HCT116 (cell line): ENCODE results near the gene TMCC1. TPM values are rescaled to one million over a fixed set of nuclear protein-coding genes. Genes with fewer than 3 reads are reported as not detected.
"Not testable (repeated sequence)": the region's sequence is repeated elsewhere in the genome, so short reads cannot be mapped to it uniquely, and the experiment has no call there.

Experiments used
- ATAC-seq: fragments of 200-7000 bp; cut with Tn5 transposase; 2 replicates; pipeline ENCODE4 v1.9.1; 2020; ENCODE audit warnings: mild to moderate bottlenecking, moderate library complexity
- BruUV-seq: library from RNA; stranded (reverse); fragments of 400-500 nt; replicated peaks from 2 replicates; lab custom pipeline; 2021; lab: Mats Ljungman, UMichigan
- CTCF ChIA-PET: fragments of 300-600 bp; sonication (Branson Sonifier 250); formaldehyde crosslinking; loops from one replicate; lab custom pipeline; 2021; ENCODE audit warnings: antibody characterized with exemption; lab: Charles Lee
- POLR2A ChIA-PET: fragments of 300-600, 350-600 bp; sonication (Branson Sonifier 250); formaldehyde crosslinking; loops from one replicate; lab custom pipeline; 2021; ENCODE audit warnings: antibody characterized with exemption; lab: Charles Lee
- RAD21 ChIA-PET, 2 experiments: fragments of 300-600 bp; sonication (Branson Sonifier 250); formaldehyde crosslinking; loops; one replicate each; lab custom pipeline; 2023; ENCODE audit warnings: low total read pairs in 2 of 2; ENCODE audit not compliant: uncharacterized antibody in 2 of 2, unreplicated experiment in 2 of 2, low non-redundant PET in 1 of 2; lab: Charles Lee
- DNase-seq: peaks from one replicate; pipeline ENCODE4 v3.0.0-alpha.2; 2010; ENCODE audit warnings: low read depth, low spot score
- H2AFZ ChIP-seq: fragments of 200-600 bp; shearing (Covaris generic), sonication (generic); 2 replicates; pipeline ENCODE4 v1.6.1; 2017; ENCODE audit warnings: low read depth, mixed run types, mixed read lengths, antibody characterized with exemption, low read length; ENCODE audit not compliant: poor library complexity, severe bottlenecking
- H3K27ac ChIP-seq: 2 replicates; pipeline ENCODE4 v1.5.1; 2012; ENCODE audit warnings: low read depth, low read length
- H3K27me3 ChIP-seq: fragments of 200-600 bp; sonication (generic); 2 replicates; pipeline ENCODE4 v1.6.1; 2016; ENCODE audit warnings: mixed run types, low read length, mixed read lengths; ENCODE audit not compliant: insufficient read depth
- H3K36me3 ChIP-seq, 2 experiments: fragments of 200-500 bp in 1 of 2; fragments of 200-600 bp in 1 of 2; sonication (Bioruptor generic) in 1 of 2; sonication (generic) in 1 of 2; 2 replicates each; pipeline versions ENCODE4 v1.5.1 to v1.6.1; 2014 to 2016; ENCODE audit warnings: low read length in 2 of 2, inconsistent platforms in 1 of 2, mixed read lengths in 1 of 2, mixed run types in 1 of 2; ENCODE audit not compliant: insufficient read depth in 2 of 2, control insufficient read depth in 1 of 2
- H3K4me1 ChIP-seq, 2 experiments: fragments of 200-600 bp in 1 of 2; sonication (generic) in 1 of 2; 2 replicates each; pipeline versions ENCODE4 v1.5.1 to v1.6.1; 2012 to 2017; ENCODE audit warnings: low read length in 2 of 2, inconsistent platforms in 1 of 2, mild to moderate bottlenecking in 1 of 2, mixed read lengths in 1 of 2, mixed run types in 1 of 2, moderate library complexity in 1 of 2; ENCODE audit not compliant: insufficient read depth in 2 of 2, control insufficient read depth in 1 of 2
- H3K4me2 ChIP-seq: fragments of 200-600 bp; sonication (generic); 2 replicates; pipeline ENCODE4 v1.6.1; 2017; ENCODE audit warnings: mixed run types, low read length, mixed read lengths
- H3K4me3 ChIP-seq, 2 experiments: fragments of 200-600 bp in 1 of 2; sonication (generic) in 1 of 2; replicated peaks in 1 of 2; 2 replicates each; pipeline ENCODE4 v1.5.1; 2011 to 2016; ENCODE audit warnings: low read length in 2 of 2, control low read depth in 1 of 2, low read depth in 1 of 2, mild to moderate bottlenecking in 1 of 2, mixed read lengths in 1 of 2, mixed run types in 1 of 2
- H3K79me2 ChIP-seq: fragments of 200-600 bp; sonication (generic); 2 replicates; pipeline ENCODE4 v1.6.1; 2017; ENCODE audit warnings: mild to moderate bottlenecking, mixed run types, low read length, moderate library complexity, mixed read lengths; ENCODE audit not compliant: insufficient read depth
- H3K9ac ChIP-seq: fragments of 200-600 bp; sonication (generic); 2 replicates; pipeline ENCODE4 v1.6.1; 2016; ENCODE audit warnings: low read length, mixed read lengths
- H3K9me2 ChIP-seq: fragments of 200-600 bp; sonication (generic), shearing (Covaris generic); 2 replicates; pipeline ENCODE4 v1.6.1; 2017; ENCODE audit warnings: mixed run types, mild to moderate bottlenecking, moderate library complexity; ENCODE audit not compliant: insufficient read depth
- H3K9me3 ChIP-seq, 2 experiments: fragments of 200-500 bp in 1 of 2; fragments of 200-600 bp in 1 of 2; sonication (Bioruptor generic) in 1 of 2; sonication (generic) in 1 of 2; 2 replicates each; pipeline ENCODE4 v1.6.1; 2014 to 2017; ENCODE audit warnings: low read length in 2 of 2, mixed read lengths in 2 of 2, inconsistent platforms in 1 of 2, low read depth in 1 of 2, mild to moderate bottlenecking in 1 of 2, mixed run types in 1 of 2, moderate library complexity in 1 of 2; ENCODE audit not compliant: control insufficient read depth in 1 of 2, insufficient read depth in 1 of 2
- H4K20me1 ChIP-seq: fragments of 200-600 bp; sonication (generic), shearing (Covaris generic); 2 replicates; pipeline ENCODE4 v1.6.1; 2017; ENCODE audit warnings: mixed run types, mild to moderate bottlenecking, moderate library complexity; ENCODE audit not compliant: insufficient read depth
- ATF3 ChIP-seq: IDR thresholded peaks from 2 replicates; pipeline ENCODE4 v1.6.1; 2012
- CBX3 ChIP-seq: IDR thresholded peaks from 2 replicates; pipeline ENCODE4 v1.6.1; 2012; ENCODE audit warnings: low read depth
- EZH2 ChIP-seq: fragments of 200-600 bp; sonication (generic); IDR thresholded peaks from 2 replicates; pipeline ENCODE4 v1.6.1; 2017; ENCODE audit warnings: antibody characterized with exemption, mixed run types
- FOSL1 ChIP-seq: IDR thresholded peaks from 2 replicates; pipeline ENCODE4 v1.6.1; 2012; ENCODE audit warnings: low read depth
- JUND ChIP-seq: IDR thresholded peaks from 2 replicates; pipeline ENCODE4 v1.6.1; 2012
- POLR2A ChIP-seq: IDR thresholded peaks from 2 replicates; pipeline ENCODE4 v1.7.0; 2011; ENCODE audit warnings: borderline replicate concordance; ENCODE audit not compliant: insufficient read depth, insufficient read length; ENCODE audit errors: extremely low read depth
- POLR2AphosphoS5 ChIP-seq: IDR thresholded peaks from 2 replicates; pipeline ENCODE4 v1.6.1; 2011; ENCODE audit warnings: mild to moderate bottlenecking, low read depth, low read length, moderate library complexity
- RAD21 ChIP-seq: IDR thresholded peaks from 2 replicates; pipeline ENCODE4 v1.6.1; 2012; ENCODE audit warnings: low read depth, mild to moderate bottlenecking
- SRF ChIP-seq: IDR thresholded peaks from 2 replicates; pipeline ENCODE4 v1.6.1; 2012; ENCODE audit warnings: low read depth
- intact Hi-C: fragments of 100-400 bp; cut with micrococcal nuclease; formaldehyde crosslinking; loops from 2 replicates; pipeline ENCODE4 v1.10.0; 2022
- total RNA-seq: library from RNA; stranded (reverse); gene quantifications from one replicate; pipeline ENCODE4 v1.2.1, GENCODE V29; 2021; ENCODE audit not compliant: unreplicated experiment

The TMCC1 gene
- total RNA-seq, 1 experiment from 2014 or later: 32.5 TPM

DNA sequence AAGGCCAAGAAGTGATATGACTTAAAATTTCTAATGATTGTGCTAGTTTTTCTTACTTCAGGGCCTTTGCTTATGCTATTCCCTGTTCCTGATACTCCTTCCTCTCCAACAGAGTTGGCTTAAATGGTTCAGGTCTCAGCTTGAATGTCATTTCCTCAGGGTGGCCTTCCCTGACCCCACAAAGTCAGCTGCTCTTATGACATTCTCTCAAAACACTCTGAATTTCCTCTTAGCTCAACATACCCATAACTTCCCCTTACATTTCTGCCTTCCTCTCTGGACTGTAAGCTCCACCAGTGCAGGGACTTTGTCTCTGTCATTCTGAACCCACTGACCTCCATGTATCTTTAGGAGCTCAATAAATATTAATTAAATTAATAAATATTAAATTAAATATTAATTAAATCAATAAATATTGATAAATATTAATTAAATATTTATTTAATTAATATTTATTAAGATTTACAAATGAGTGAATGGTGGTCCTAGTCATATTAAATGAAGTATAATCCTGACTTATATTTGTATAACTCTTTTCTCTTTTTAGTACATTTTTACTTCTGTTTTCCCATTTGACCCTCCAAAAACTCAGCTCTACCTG is 17.9 kb upstream of the TMCC1 start:
- DNase-seq (no peak), ATAC-seq (no peak)
- TF ChIP-seq CBX3: no peak
- TF ChIP-seq POLR2AphosphoS5: no peak
- TF ChIP-seq FOSL1: no peak
- TF ChIP-seq POLR2A: no peak
- no peak for TF ChIP-seq JUND
- no peak for TF ChIP-seq SRF
- TF ChIP-seq EZH2: no peak
- TF ChIP-seq ATF3: no peak
- no peak for TF ChIP-seq RAD21
- Histone ChIP-seq H3K36me3 (no peaks in the 10 kb centered on the region), H3K9me2 (no peaks in the 10 kb centered on the region), H4K20me1 (no peaks in the 10 kb centered on the region), H3K4me1 (no peaks in the 10 kb centered on the region), H3K4me3 (no peak overlapping the region), H3K9me3 (peaks cover 10 to 16% of the 10 kb centered on the region in 2 experiments; a peak in 3 of 4 replicates), H3K27me3 (no peaks in the 10 kb centered on the region), H2AFZ (no peak overlapping the region), H3K9ac (no peak overlapping the region), H3K27ac (no peak overlapping the region), H3K79me2 (no peaks in the 10 kb centered on the region), H3K4me2 (no peak overlapping the region)
- ChIA-PET CTCF (no interaction called here), RAD21 (no interaction called here), POLR2A (no interaction called here)
- intact Hi-C loops: no loop called here
- BruUV-seq: no TSS peak

- peaks cover 13 to 18% of the 10 kb centered on the region in 2 experiments; a peak in 2 of 4 replicates for H3K9me3 ChIP-seq
- POLR2A ChIA-PET, intact Hi-C loops, H3K27me3 ChIP-seq, RAD21 ChIA-PET, H3K27ac ChIP-seq, H4K20me1 ChIP-seq, BruUV-seq, H3K9ac ChIP-seq, ATAC-seq, H3K36me3 ChIP-seq, H3K4me2 ChIP-seq, H3K4me3 ChIP-seq, H3K9me2 ChIP-seq, H3K79me2 ChIP-seq, CTCF ChIA-PET, DNase-seq, H3K4me1 ChIP-seq, H2AFZ ChIP-seq: not testable (repeated sequence)
These were observed 15.7 kb upstream of the TMCC1 start for GRCh38 chr3:129909235-129909634.
